Measurements from ENCODE around the gene CASS4.

The CASS4 gene

GRCh38 chr20:56458206-56458821 is 46.3 kb downstream of the CASS4 start:
- TF ChIP-seq CTCF (IDR thresholded peaks at IDR 0.05; ENCODE audit: low read depth, low read length) = no peak
- no peak overlapping the region for H3K4me3 ChIP-seq (ENCODE audit: low read depth, low read length)

GRCh38 chr20:56460459-56460858 is 48.4 kb downstream of the CASS4 start:
- TF ChIP-seq CTCF (IDR thresholded peaks at IDR 0.05; ENCODE audit: low read depth, low read length) = no peak
- H3K4me3 ChIP-seq (ENCODE audit: low read depth, low read length) = no peak overlapping the region

GRCh38 chr20:56461576-56461975 is 49.5 kb downstream of the CASS4 start:
- TF ChIP-seq CTCF (IDR thresholded peaks at IDR 0.05; ENCODE audit: low read depth, low read length) = no peak
- H3K4me3 ChIP-seq (ENCODE audit: low read depth, low read length) = no peak overlapping the region

DNA sequence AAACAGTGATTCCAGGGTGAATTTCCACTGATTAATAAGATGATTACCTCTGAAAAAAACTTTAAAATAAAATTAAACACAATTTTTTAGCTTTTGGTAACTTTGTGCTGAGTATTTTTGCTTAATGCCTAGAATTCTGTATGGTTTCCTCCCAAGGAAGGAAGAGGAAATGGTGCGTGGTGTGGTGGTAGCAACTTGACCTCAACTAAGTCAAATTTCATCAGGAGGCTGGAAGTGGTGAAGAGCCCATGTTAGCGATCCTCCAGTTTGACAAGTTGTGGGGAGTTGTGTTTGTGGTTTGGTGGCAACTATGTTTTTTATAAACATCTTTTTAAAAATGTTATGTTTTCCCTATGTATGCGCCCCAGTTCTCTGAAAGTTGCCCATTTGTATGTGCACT is 51.4 kb downstream of the CASS4 start:
- TF ChIP-seq CTCF (IDR thresholded peaks at IDR 0.05; ENCODE audit: low read depth, low read length) = no peak
- no peak overlapping the region for H3K4me3 ChIP-seq (ENCODE audit: low read depth, low read length)

GRCh38 chr20:56465997-56466396 is 53.9 kb downstream of the CASS4 start:
- TF ChIP-seq CTCF (IDR thresholded peaks at IDR 0.05; ENCODE audit: low read depth, low read length) = no peak

GRCh38 chr20:56467968-56468315 is 55.9 kb downstream of the CASS4 start:
- peak overlapping the region; percentile 96 for H3K4me3 ChIP-seq (ENCODE audit: low read depth, low read length)
- no peak for TF ChIP-seq CTCF (IDR thresholded peaks at IDR 0.05; ENCODE audit: low read depth, low read length)

More at GRCh38 chr20:56465997-56466396, 53.9 kb downstream of the CASS4 start:
- no peak overlapping the region for H3K4me3 ChIP-seq (ENCODE audit: low read depth, low read length)

GRCh38 chr20:56468316-56469076 is 56.4 kb downstream of the CASS4 start, which contains the start of gene RTF2:
Gene RTF2, plus strand, starts transcription at chr20:56468627. Its CDS starts 71 bp downstream, at chr20:56468698.
- no peak for TF ChIP-seq CTCF (IDR thresholded peaks at IDR 0.05; ENCODE audit: low read depth, low read length)
- peak within 1 kb of the TSS; percentile 96 for H3K4me3 ChIP-seq (ENCODE audit: low read depth, low read length)

Data from WI38 (cell line).